ENCODE data around the gene HEATR3. TPM values are rescaled to one million over a fixed set of nuclear protein-coding genes. Genes with fewer than 3 reads are reported as not detected.

The HEATR3 gene
- total and polyA plus RNA-seq, 5 donors: 4.0 to 16.1 (median 10.7) TPM

- ATAC-seq: no peak
- DNase-seq: no peak
- no peaks in the 10 kb centered on the region for H3K9me3 ChIP-seq (ENCODE audit: control insufficient read depth, low read length)
- no peak overlapping the region for H3K4me3 ChIP-seq (ENCODE audit: low read length)
- H3K27me3 ChIP-seq (ENCODE audit: control insufficient read depth, insufficient read depth): no peaks in the 10 kb centered on the region
- WGBS: 92% methylated on average over 5 of the region's 5 CpGs
- peaks cover 3% of the 10 kb centered on the region for H3K4me1 ChIP-seq (ENCODE audit: control insufficient read depth, insufficient read depth, low read length)
- intact Hi-C loops (cut with DNase I): no loop called here
- H3K27ac ChIP-seq (ENCODE audit: low read length): no peak overlapping the region
Observed at GRCh38 chr16:50072730-50073129, 7.0 kb downstream of the HEATR3 start.

GRCh38 chr16:50079397-50080140 is 13.8 kb downstream of the HEATR3 start:
- H3K27ac ChIP-seq (ENCODE audit: low read length): no peak overlapping the region
- no peaks in the 10 kb centered on the region for H3K27me3 ChIP-seq (ENCODE audit: control insufficient read depth, insufficient read depth)
- no peak for ATAC-seq
- intact Hi-C loops (cut with DNase I): no loop called here
- H3K4me3 ChIP-seq (ENCODE audit: low read length): no peak overlapping the region
- no peaks in the 10 kb centered on the region for H3K4me1 ChIP-seq (ENCODE audit: control insufficient read depth, insufficient read depth, low read length)
- no peaks in the 10 kb centered on the region for H3K9me3 ChIP-seq (ENCODE audit: control insufficient read depth, low read length)
- DNase-seq: no peak
- 88% methylated on average over 9 of the region's 9 CpGs for WGBS

- Histone ChIP-seq H3K27ac (ENCODE audit: low read length) (no peak overlapping the region), H3K27me3 (ENCODE audit: control insufficient read depth, insufficient read depth) (no peaks in the 10 kb centered on the region), H3K4me3 (ENCODE audit: low read length) (no peak overlapping the region), H3K9me3 (ENCODE audit: control insufficient read depth, low read length) (no peaks in the 10 kb centered on the region), H3K4me1 (ENCODE audit: control insufficient read depth, insufficient read depth, low read length) (no peaks in the 10 kb centered on the region)
- WGBS: 93% methylated on average over 7 of the region's 7 CpGs
- intact Hi-C loops (cut with DNase I): no loop called here
- ATAC-seq (no peak), DNase-seq (no peak)
Observed at GRCh38 chr16:50081428-50082018, 15.8 kb downstream of the HEATR3 start.

DNA sequence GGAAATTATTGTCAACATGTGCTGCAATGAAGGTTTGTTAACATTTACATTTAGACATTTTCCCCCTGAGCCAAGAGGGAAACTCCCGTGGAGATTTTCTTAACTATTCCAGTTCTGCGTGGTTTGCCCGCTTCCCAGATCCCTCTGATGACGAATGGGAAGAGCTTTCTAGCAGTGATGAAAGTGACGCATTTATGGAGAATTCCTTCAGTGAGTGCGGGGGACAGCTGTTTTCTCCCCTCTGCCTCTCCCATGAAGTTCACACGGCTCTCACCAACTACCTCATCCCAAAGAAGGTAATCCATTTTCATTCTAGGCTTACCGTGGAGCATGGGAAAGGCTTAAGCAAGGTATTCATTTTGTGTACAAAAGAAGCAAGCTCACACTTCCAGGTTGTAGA is 18.2 kb downstream of the HEATR3 start:
- Histone ChIP-seq H3K27me3 (ENCODE audit: control insufficient read depth, insufficient read depth) (no peaks in the 10 kb centered on the region), H3K4me1 (ENCODE audit: control insufficient read depth, insufficient read depth, low read length) (no peaks in the 10 kb centered on the region), H3K9me3 (ENCODE audit: control insufficient read depth, low read length) (no peaks in the 10 kb centered on the region), H3K4me3 (ENCODE audit: low read length) (no peak overlapping the region), H3K27ac (ENCODE audit: low read length) (no peak overlapping the region)
- no peak for ATAC-seq
- no peak for DNase-seq
- 84% methylated on average over 8 of the region's 8 CpGs for WGBS
- intact Hi-C loops (cut with DNase I): no loop called here

DNA sequence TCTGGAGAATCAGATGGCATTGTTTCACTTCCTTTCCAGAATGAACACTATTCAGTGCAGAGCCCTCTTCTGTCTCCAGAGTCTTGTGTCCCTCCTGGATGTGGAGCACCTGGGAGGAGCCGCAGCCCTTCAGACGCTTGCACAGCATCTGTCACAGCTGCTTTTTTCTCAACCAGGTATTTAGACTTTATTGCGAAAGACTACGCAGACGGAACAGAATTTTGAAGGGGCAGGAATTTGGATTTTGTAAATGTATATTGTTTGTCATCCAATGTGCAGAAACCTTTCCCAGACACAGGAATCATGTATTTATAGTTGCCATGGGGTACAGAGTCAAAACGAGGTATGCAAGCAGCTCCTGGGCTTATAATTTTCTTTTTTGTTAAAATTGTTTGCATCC is 20.4 kb downstream of the HEATR3 start:
- ATAC-seq (no peak), DNase-seq (no peak)
- WGBS: 94% methylated on average over 6 of the region's 6 CpGs
- Histone ChIP-seq H3K9me3 (ENCODE audit: control insufficient read depth, low read length) (no peaks in the 10 kb centered on the region), H3K27ac (ENCODE audit: low read length) (no peak overlapping the region), H3K27me3 (ENCODE audit: control insufficient read depth, insufficient read depth) (no peaks in the 10 kb centered on the region), H3K4me1 (ENCODE audit: control insufficient read depth, insufficient read depth, low read length) (no peaks in the 10 kb centered on the region), H3K4me3 (ENCODE audit: low read length) (no peak overlapping the region)
- intact Hi-C loops (cut with DNase I): no loop called here

DNA sequence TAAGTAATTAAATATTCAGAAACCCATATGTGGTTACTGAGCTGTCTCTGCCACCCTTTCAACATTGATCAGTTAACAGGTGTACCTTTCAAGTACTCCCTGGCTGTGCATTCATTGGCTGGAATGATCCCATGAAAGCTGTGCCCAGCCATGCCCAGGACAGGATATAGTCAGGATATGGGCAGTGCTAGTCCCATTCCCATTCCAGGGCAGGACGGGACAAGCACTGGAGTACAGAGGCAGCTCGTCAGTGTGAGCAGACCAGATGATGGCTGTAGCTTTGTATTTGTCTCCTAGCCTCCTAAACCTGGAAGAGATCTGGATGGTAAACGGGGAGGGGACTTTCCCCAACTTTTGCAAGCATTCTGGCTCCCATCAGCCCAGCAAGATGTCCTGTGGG is 22.5 kb downstream of the HEATR3 start:
- H3K4me3 ChIP-seq (ENCODE audit: low read length): no peak overlapping the region
- no peaks in the 10 kb centered on the region for H3K27me3 ChIP-seq (ENCODE audit: control insufficient read depth, insufficient read depth)
- no peaks in the 10 kb centered on the region for H3K4me1 ChIP-seq (ENCODE audit: control insufficient read depth, insufficient read depth, low read length)
- 91% methylated on average over 3 of the region's 3 CpGs for WGBS
- H3K27ac ChIP-seq (ENCODE audit: low read length): no peak overlapping the region
- intact Hi-C loops (cut with DNase I): no loop called here
- ATAC-seq (no peak), DNase-seq (no peak)
- no peaks in the 10 kb centered on the region for H3K9me3 ChIP-seq (ENCODE audit: control insufficient read depth, low read length)

- DNase-seq (no peak), ATAC-seq (no peak)
- WGBS: 87% methylated on average over 6 of the region's 6 CpGs
- H3K4me1 ChIP-seq (ENCODE audit: control insufficient read depth, insufficient read depth, low read length): no peaks in the 10 kb centered on the region
- H3K4me3 ChIP-seq (ENCODE audit: low read length): no peak overlapping the region
- H3K27me3 ChIP-seq (ENCODE audit: control insufficient read depth, insufficient read depth): no peaks in the 10 kb centered on the region
- H3K9me3 ChIP-seq (ENCODE audit: control insufficient read depth, low read length): no peaks in the 10 kb centered on the region
- H3K27ac ChIP-seq (ENCODE audit: low read length): no peak overlapping the region
- intact Hi-C loops (cut with DNase I): no loop called here
Observed at GRCh38 chr16:50092891-50093290, 27.1 kb downstream of the HEATR3 start.

- DNase-seq (peak; percentile 72 to 79 (median 79)), ATAC-seq (peak; percentile 77 to 93)
- no peaks in the 10 kb centered on the region for H3K9me3 ChIP-seq (ENCODE audit: control insufficient read depth, low read length)
- H3K4me1 ChIP-seq (ENCODE audit: control insufficient read depth, insufficient read depth, low read length): no peaks in the 10 kb centered on the region
- intact Hi-C loops (cut with DNase I): no loop called here
- 63% methylated on average over 12 of the region's 12 CpGs for WGBS
- no peaks in the 10 kb centered on the region for H3K27me3 ChIP-seq (ENCODE audit: control insufficient read depth, insufficient read depth)
- no peak overlapping the region for H3K4me3 ChIP-seq (ENCODE audit: low read length)
- peak overlapping the region; percentile 53 for H3K27ac ChIP-seq (ENCODE audit: low read length)
Observed at GRCh38 chr16:50093607-50094539, 28.1 kb downstream of the HEATR3 start.

DNA sequence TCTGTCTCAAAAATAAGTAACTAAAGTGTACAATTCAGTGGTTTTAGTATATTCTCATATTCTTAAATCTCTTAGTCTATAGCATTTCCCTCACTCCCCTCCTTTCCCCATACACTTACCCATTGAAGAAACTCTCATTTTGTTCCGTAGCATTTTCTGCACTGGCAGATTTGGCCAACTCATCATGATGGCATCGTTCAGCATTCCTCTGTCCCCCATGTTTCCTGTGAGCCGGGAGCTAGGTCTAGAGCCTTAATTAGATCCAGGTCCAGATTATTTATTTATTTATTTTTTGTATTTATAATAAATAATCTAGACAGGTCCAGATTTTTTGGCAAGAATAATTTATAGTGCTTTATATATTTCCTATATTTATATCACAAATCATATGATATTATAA is 31.0 kb downstream of the HEATR3 start:
- Histone ChIP-seq H3K4me1 (ENCODE audit: control insufficient read depth, insufficient read depth, low read length) (no peaks in the 10 kb centered on the region), H3K27ac (ENCODE audit: low read length) (no peak overlapping the region), H3K27me3 (ENCODE audit: control insufficient read depth, insufficient read depth) (no peaks in the 10 kb centered on the region), H3K9me3 (ENCODE audit: control insufficient read depth, low read length) (no peaks in the 10 kb centered on the region), H3K4me3 (ENCODE audit: low read length) (no peak overlapping the region)
- 92% methylated on average over 3 of the region's 3 CpGs for WGBS
- ATAC-seq: no peak
- DNase-seq: no peak
- intact Hi-C loops (cut with DNase I): no loop called here

DNA sequence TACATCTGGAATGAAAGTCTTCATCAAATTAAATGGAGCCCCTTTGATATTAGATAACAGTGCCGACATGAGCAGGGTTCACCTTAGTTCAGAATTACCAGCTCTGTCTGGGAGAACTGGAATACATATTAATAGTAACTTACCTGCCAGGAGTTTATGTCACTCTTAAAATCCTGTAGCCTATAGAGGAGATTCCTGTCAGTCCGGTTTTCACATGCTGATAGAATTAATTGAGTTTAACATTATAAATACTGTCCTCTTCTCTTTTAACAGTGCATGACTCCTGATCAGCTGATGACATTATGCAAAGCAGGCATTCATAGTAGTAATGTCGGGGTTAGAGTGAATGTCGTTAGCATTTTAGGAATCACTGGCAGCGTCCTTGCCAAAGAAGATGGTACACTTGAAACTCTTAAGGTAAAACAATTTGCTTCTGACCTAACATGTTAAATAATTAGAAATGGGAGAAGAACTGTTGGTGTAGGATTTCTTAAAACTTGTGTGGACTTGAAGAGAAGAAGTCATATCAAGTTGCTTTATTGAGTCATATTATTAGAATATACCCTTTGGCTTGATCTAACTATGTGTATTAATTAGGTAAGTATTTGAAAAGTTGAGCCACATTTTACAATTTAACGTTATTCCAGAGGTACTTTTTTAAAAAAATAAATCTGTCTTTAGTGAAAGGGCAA is 34.3 kb downstream of the HEATR3 start:
- intact Hi-C loops (cut with DNase I): no loop called here
- no peak for ATAC-seq
- no peak for DNase-seq
- H3K27me3 ChIP-seq (ENCODE audit: control insufficient read depth, insufficient read depth): no peaks in the 10 kb centered on the region
- H3K4me1 ChIP-seq (ENCODE audit: control insufficient read depth, insufficient read depth, low read length): no peaks in the 10 kb centered on the region
- no peak overlapping the region for H3K4me3 ChIP-seq (ENCODE audit: low read length)
- no peak overlapping the region for H3K27ac ChIP-seq (ENCODE audit: low read length)
- 90% methylated on average over 6 of the region's 6 CpGs for WGBS
- H3K9me3 ChIP-seq (ENCODE audit: control insufficient read depth, low read length): no peaks in the 10 kb centered on the region
